Bronchial epithelial cell (primary cell): Measurements from ENCODE around the gene FSTL3. TPM values are rescaled to one million over a fixed set of nuclear protein-coding genes. Genes with fewer than 3 reads are reported as not detected.

Experiments used
- DNase-seq: peaks from one replicate; pipeline ENCODE4 v3.0.0-alpha.2; 2010; ENCODE audit warnings: low read depth
- FAIRE-seq: peaks from 2 replicates; lab custom pipeline; 2011; peaks lifted over from hg19 to GRCh38; lab: Jason Lieb, UNC
- H3K27me3 ChIP-seq: 2 replicates; pipeline ENCODE4 v1.5.1; 2011; ENCODE audit warnings: low read length; ENCODE audit not compliant: control insufficient read depth, insufficient read depth
- H3K36me3 ChIP-seq: 2 replicates; pipeline ENCODE4 v1.5.1; 2011; ENCODE audit warnings: low read length; ENCODE audit not compliant: control insufficient read depth, insufficient read depth
- H3K4me3 ChIP-seq: 2 replicates; pipeline ENCODE4 v1.5.1; 2011; ENCODE audit warnings: mild to moderate bottlenecking, low read depth, low read length, control low read depth
- CTCF ChIP-seq: IDR thresholded peaks from 2 replicates; pipeline ENCODE4 v1.5.1; 2011; ENCODE audit warnings: mild to moderate bottlenecking, moderate library complexity, low read length, control low read depth, inconsistent platforms; ENCODE audit not compliant: insufficient read depth, severe bottlenecking
- total RNA-seq: library from RNA; depleted of rRNA; stranded (reverse); fragments of >200 nt; gene quantifications from 2 replicates; pipeline ENCODE4 v1.2.1, GENCODE V29; 2014

FSTL3 gene
- total RNA-seq, 1 donor from 2014 or later = 143 TPM

GRCh38 chr19:633068-633785 lies 43.0 kb upstream of the FSTL3 start, which contains the start of gene POLRMT:
Gene POLRMT (minus strand): TSS chr19:633537. CDS start chr19:633512, 25 bp downstream.
- peak; percentile 20 for TF ChIP-seq CTCF
- FAIRE-seq (no peak), DNase-seq (peak; percentile 95)
- H3K36me3 ChIP-seq = peaks cover 1% of the 10 kb centered on the region
- H3K27me3 ChIP-seq = no peaks in the 10 kb centered on the region
- H3K4me3 ChIP-seq = peak within 1 kb of the TSS; percentile 53

- Histone ChIP-seq H3K4me3 (peak overlapping the region; percentile 53), H3K27me3 (no peaks in the 10 kb centered on the region), H3K36me3 (peaks cover 1% of the 10 kb centered on the region)
- no peak for TF ChIP-seq CTCF
- DNase-seq = no peak
- no peak for FAIRE-seq
These were observed 42.2 kb upstream of the FSTL3 start for GRCh38 chr19:633786-634639.

- DNase-seq (no peak), FAIRE-seq (no peak)
- Histone ChIP-seq H3K4me3 (no peak overlapping the region), H3K27me3 (no peaks in the 10 kb centered on the region), H3K36me3 (peaks cover 1% of the 10 kb centered on the region)
- TF ChIP-seq CTCF = no peak
These were observed 41.1 kb upstream of the FSTL3 start for GRCh38 chr19:634975-635652.

GRCh38 chr19:638906-639252 lies 37.3 kb upstream of the FSTL3 start:
- no peak for DNase-seq
- no peaks in the 10 kb centered on the region for H3K27me3 ChIP-seq
- H3K4me3 ChIP-seq = no peak overlapping the region
- FAIRE-seq = no peak
- no peaks in the 10 kb centered on the region for H3K36me3 ChIP-seq
- no peak for TF ChIP-seq CTCF

- Histone ChIP-seq H3K36me3 (no peaks in the 10 kb centered on the region), H3K27me3 (no peaks in the 10 kb centered on the region), H3K4me3 (peak within 1 kb of the TSS; percentile 24)
- peak; percentile 58 for DNase-seq
- no peak for TF ChIP-seq CTCF
- no peak for FAIRE-seq
These were observed 36.7 kb upstream of the FSTL3 start, which contains the start of gene FGF22 for GRCh38 chr19:639253-640160. Gene FGF22 (plus strand): TSS chr19:639879. CDS start chr19:639926, 47 bp downstream.
